OCI-LY7 (cell line): ENCODE results near the gene CDKN2C.

Source experiments
- EZH2phosphoT487 ChIP-seq: fragments of 200-600 bp; sonication (generic); IDR thresholded peaks from 2 replicates; pipeline ENCODE4 v1.6.1; 2018; ENCODE audit warnings: low read depth, borderline replicate concordance, mild to moderate bottlenecking, mixed run types, antibody characterized with exemption, low read length, moderate library complexity, mixed read lengths
- TF ChIP-seq, protein P1 (sequence below): fragments of 200-600 bp; sonication (generic); conservative IDR thresholded peaks from 2 replicates; pipeline ENCODE4 v1.5.1; 2014; ENCODE audit warnings: mild to moderate bottlenecking, antibody characterized with exemption, low read length, moderate library complexity, mixed read lengths

DNA sequence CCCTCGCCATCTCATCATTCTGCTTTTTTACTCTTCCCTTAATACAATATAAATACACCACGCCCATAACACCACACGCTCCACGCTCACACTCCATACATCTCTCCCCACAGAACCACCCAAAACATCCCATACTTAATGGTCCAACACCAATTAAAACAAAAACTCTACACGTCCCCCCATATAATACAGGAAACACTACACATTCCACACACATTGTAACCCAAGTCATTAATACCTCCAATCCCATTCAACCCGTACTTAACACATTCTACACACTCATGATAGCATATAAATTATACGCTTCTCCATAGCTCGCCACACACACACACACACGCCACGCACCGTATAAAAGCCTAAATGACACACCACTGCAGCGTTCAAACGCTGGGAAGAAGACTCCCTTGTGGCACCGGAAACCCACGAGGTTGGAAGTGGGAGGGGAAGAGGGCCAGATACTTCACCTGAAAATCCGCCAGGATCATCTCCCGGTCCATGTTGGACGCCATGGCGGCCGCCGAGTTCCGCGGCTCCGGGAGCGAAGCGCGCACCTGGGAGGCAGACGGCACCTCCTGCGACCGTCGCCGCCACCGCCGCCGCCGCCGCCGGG is 10.6 kb upstream of the CDKN2C start:
- TF ChIP-seq, protein P1, sequence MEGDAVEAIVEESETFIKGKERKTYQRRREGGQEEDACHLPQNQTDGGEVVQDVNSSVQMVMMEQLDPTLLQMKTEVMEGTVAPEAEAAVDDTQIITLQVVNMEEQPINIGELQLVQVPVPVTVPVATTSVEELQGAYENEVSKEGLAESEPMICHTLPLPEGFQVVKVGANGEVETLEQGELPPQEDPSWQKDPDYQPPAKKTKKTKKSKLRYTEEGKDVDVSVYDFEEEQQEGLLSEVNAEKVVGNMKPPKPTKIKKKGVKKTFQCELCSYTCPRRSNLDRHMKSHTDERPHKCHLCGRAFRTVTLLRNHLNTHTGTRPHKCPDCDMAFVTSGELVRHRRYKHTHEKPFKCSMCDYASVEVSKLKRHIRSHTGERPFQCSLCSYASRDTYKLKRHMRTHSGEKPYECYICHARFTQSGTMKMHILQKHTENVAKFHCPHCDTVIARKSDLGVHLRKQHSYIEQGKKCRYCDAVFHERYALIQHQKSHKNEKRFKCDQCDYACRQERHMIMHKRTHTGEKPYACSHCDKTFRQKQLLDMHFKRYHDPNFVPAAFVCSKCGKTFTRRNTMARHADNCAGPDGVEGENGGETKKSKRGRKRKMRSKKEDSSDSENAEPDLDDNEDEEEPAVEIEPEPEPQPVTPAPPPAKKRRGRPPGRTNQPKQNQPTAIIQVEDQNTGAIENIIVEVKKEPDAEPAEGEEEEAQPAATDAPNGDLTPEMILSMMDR, result no peak
- TF ChIP-seq EZH2phosphoT487, result no peak
